ENCODE results near the gene TFR2. TPM values are rescaled to one million over a fixed set of nuclear protein-coding genes. Genes with fewer than 3 reads are reported as not detected.

The TFR2 gene
- total RNA-seq, 2 experiments from 2014 or later, result 12.1 to 26.0 TPM

GRCh38 chr7:100588438-100588837 is 52.9 kb downstream of the TFR2 start:
- H3K79me2 ChIP-seq (ENCODE audit: insufficient read depth, low read depth, low read length), result peaks cover 13% of the 10 kb centered on the region; the same call in 1 of the 2 replicates
- H3K9me3 ChIP-seq (ENCODE audit: low read length), result no peaks in the 10 kb centered on the region
- TF ChIP-seq EZH2phosphoT487 (IDR thresholded peaks at IDR 0.05; ENCODE audit: borderline replicate concordance, low read depth, low read length), result no peak
- peak; percentile 81 for TF ChIP-seq CTCF (conservative IDR thresholded peaks at IDR 0.05; ENCODE audit: low read length)
- no peak overlapping the region for H3K27ac ChIP-seq (ENCODE audit: low read depth, low read length, poor library complexity, severe bottlenecking)
- no peaks in the 10 kb centered on the region for H3K9me2 ChIP-seq (ENCODE audit: insufficient read depth, low read length)
- intact Hi-C loops (cut with micrococcal nuclease; ENCODE audit: unreplicated experiment), result loop anchor here (1.0 kb wide), 1 partner anchor 24 kb away; no protein-coding TSS in a partner anchor
- DNase-seq (ENCODE audit: low spot score), result peak; percentile 57
- no peaks in the 10 kb centered on the region for H4K20me1 ChIP-seq (ENCODE audit: insufficient read depth, low read length)
- no peaks in the 10 kb centered on the region for H3K36me3 ChIP-seq (ENCODE audit: insufficient read depth, low read length)
- CTCF ChIA-PET (ENCODE audit: unreplicated experiment), result interaction anchor here (0.6 to 1.0 kb wide), 4 partner anchors 23 to 105 kb away, joined by 3 to 6 read pairs (median 4); partner anchors contain the start of gene MOSPD3
- peaks cover 20% of the 10 kb centered on the region for H3K4me1 ChIP-seq (ENCODE audit: insufficient read depth, low read length, poor library complexity, severe bottlenecking)
- no peak overlapping the region for H3K4me3 ChIP-seq (ENCODE audit: low read depth, low read length, poor library complexity, severe bottlenecking)
- no peak overlapping the region for H2AFZ ChIP-seq (ENCODE audit: low read length)
- BruUV-seq (replicated peaks), result no TSS peak
- H3K4me2 ChIP-seq (ENCODE audit: low read length), result no peak overlapping the region
- POLR2A ChIA-PET, result interaction anchor here (0.6 to 1.5 kb wide), 8 partner anchors 10 to 432 kb away, joined by 3 to 7 read pairs (median 4); partner anchors contain the start of genes GIGYF1, MOSPD3, MUC17 and PCOLCE

- Histone ChIP-seq H3K4me3 (ENCODE audit: low read depth, low read length, poor library complexity, severe bottlenecking) (peak within 1 kb of the TSS; percentile 91), H4K20me1 (ENCODE audit: insufficient read depth, low read length) (no peaks in the 10 kb centered on the region), H3K9me3 (ENCODE audit: low read length) (no peaks in the 10 kb centered on the region), H3K27ac (ENCODE audit: low read depth, low read length, poor library complexity, severe bottlenecking) (peak within 1 kb of the TSS; percentile 92), H2AFZ (ENCODE audit: low read length) (peak within 1 kb of the TSS; percentile 60), H3K4me1 (ENCODE audit: insufficient read depth, low read length, poor library complexity, severe bottlenecking) (peaks cover 29% of the 10 kb centered on the region), H3K79me2 (ENCODE audit: insufficient read depth, low read depth, low read length) (peaks cover 18% of the 10 kb centered on the region; the same call in 1 of the 2 replicates), H3K36me3 (ENCODE audit: insufficient read depth, low read length) (peaks cover 15% of the 10 kb centered on the region), H3K4me2 (ENCODE audit: low read length) (peak within 1 kb of the TSS; percentile 98), H3K9me2 (ENCODE audit: insufficient read depth, low read length) (no peaks in the 10 kb centered on the region)
- no TSS peak for BruUV-seq (replicated peaks)
- ChIA-PET POLR2A (interaction anchor here (0.5 to 3.1 kb wide), 19 partner anchors 9 to 285 kb away, joined by 3 to 13 read pairs (median 3); partner anchors contain the start of genes MOSPD3, POP7 and TSC22D4), CTCF (ENCODE audit: unreplicated experiment) (interaction anchor here (0.5 to 1.3 kb wide), 5 partner anchors 16 to 150 kb away, joined by 3 to 4 read pairs (median 3); partner anchors contain the start of genes MOSPD3 and PCOLCE)
- peak; percentile 100 for DNase-seq (ENCODE audit: low spot score)
- intact Hi-C loops (cut with micrococcal nuclease; ENCODE audit: unreplicated experiment), result no loop called here
- TF ChIP-seq EZH2phosphoT487 (IDR thresholded peaks at IDR 0.05; ENCODE audit: borderline replicate concordance, low read depth, low read length) (no peak), CTCF (conservative IDR thresholded peaks at IDR 0.05; ENCODE audit: low read length) (no peak)
Measured at GRCh38 chr7:100586266-100587025, 54.9 kb downstream of the TFR2 start, which contains the start of gene FBXO24. TSS of gene FBXO24 (plus strand) at chr7:100586328. CDS start at chr7:100586626, 298 bp downstream.

All from OCI-LY7 (cell line).